NCI-H2196 treated with DMSO at 0.1 percent for 48 hours (cell line): ENCODE measurements around the gene UBL4A.
"Not testable (repeated sequence)": the region's sequence is repeated elsewhere in the genome, so short reads cannot be mapped to it uniquely, and the experiment has no call there.

Experiments used
- DNase-seq: peaks from one replicate; lab custom pipeline; 2025; ENCODE audit not compliant: unreplicated experiment; lab: John Stamatoyannopoulos, UW

The UBL4A gene

GRCh38 chrX:154508384-154508745 lies 21.9 kb upstream of the UBL4A start:
- no peak for DNase-seq

- DNase-seq: no peak
Measured at GRCh38 chrX:154507673-154508383, 21.4 kb upstream of the UBL4A start.

GRCh38 chrX:154506483-154507332 lies 20.3 kb upstream of the UBL4A start:
- no peak for DNase-seq

GRCh38 chrX:154505734-154506133 lies 19.3 kb upstream of the UBL4A start:
- DNase-seq: no peak

- no peak for DNase-seq
Measured at GRCh38 chrX:154502989-154503388, 16.6 kb upstream of the UBL4A start.

GRCh38 chrX:154502098-154502497 lies 15.7 kb upstream of the UBL4A start:
- no peak for DNase-seq

GRCh38 chrX:154501423-154501822 lies 15.0 kb upstream of the UBL4A start:
- not testable (repeated sequence) for DNase-seq

GRCh38 chrX:154496591-154497137 lies 10.2 kb upstream of the UBL4A start:
- not testable (repeated sequence) for DNase-seq

GRCh38 chrX:154495472-154495922 lies 9.1 kb upstream of the UBL4A start:
- DNase-seq: no peak

GRCh38 chrX:154494715-154495114 lies 8.3 kb upstream of the UBL4A start:
- no peak for DNase-seq

GRCh38 chrX:154490414-154491083 lies 4.1 kb upstream of the UBL4A start, which contains the start of gene SLC10A3:
Gene SLC10A3, minus strand, starts transcription at chrX:154490629. Its CDS starts 1,689 bp downstream, at chrX:154488940.
- peak; percentile 60 for DNase-seq

GRCh38 chrX:154490021-154490413 lies 3.6 kb upstream of the UBL4A start:
- DNase-seq: no peak

GRCh38 chrX:154489182-154489581 lies 2.8 kb upstream of the UBL4A start:
- no peak for DNase-seq

GRCh38 chrX:154488336-154489075 lies 2.1 kb upstream of the UBL4A start:
- DNase-seq: no peak

GRCh38 chrX:154487518-154488290 lies 1.3 kb upstream of the UBL4A start:
- DNase-seq: no peak

GRCh38 chrX:154486052-154486395 lies 391 bp downstream of the UBL4A start:
- no peak for DNase-seq

GRCh38 chrX:154485150-154486051 lies 1.0 kb downstream of the UBL4A start:
- no peak for DNase-seq

GRCh38 chrX:154484255-154485149 lies 1.9 kb downstream of the UBL4A start:
- DNase-seq: no peak
